B cell (primary cell): Measurements from ENCODE around the gene MGAT4C. TPM values are rescaled to one million over a fixed set of nuclear protein-coding genes. Genes with fewer than 3 reads are reported as not detected.

Source experiments
- ATAC-seq: fragments of 200-7000 bp; cut with Tn5 transposase; one replicate; pipeline ENCODE4 v1.10.0; 2021; ENCODE audit warnings: low read depth, mild to moderate bottlenecking, moderate number of reproducible peaks, moderate library complexity
- CTCF ChIA-PET: fragments of 350-600 bp; sonication (Branson Sonifier 250); formaldehyde crosslinking; loops from one replicate; lab custom pipeline; 2021; ENCODE audit warnings: antibody characterized with exemption, inconsistent platforms; lab: Charles Lee
- POLR2A ChIA-PET: fragments of 350-600 bp; sonication (Branson Sonifier 250); formaldehyde crosslinking; loops from one replicate; lab custom pipeline; 2021; ENCODE audit warnings: antibody characterized with exemption; lab: Charles Lee
- DNase-seq: peaks from one replicate; pipeline ENCODE4 v3.0.0; 2013
- H2AFZ ChIP-seq: 2 replicates; pipeline ENCODE4 v1.6.1; 2012; ENCODE audit warnings: mild to moderate bottlenecking, low read depth, low read length; ENCODE audit not compliant: insufficient read depth, poor library complexity, severe bottlenecking
- H3K27ac ChIP-seq, 2 donors: 1 replicate in 1 of 2; 2 replicates in 1 of 2; pipeline ENCODE4 v1.5.1; 2012 to 2013; ENCODE audit warnings: low read length in 2 of 2, mild to moderate bottlenecking in 2 of 2, moderate library complexity in 1 of 2
- H3K27me3 ChIP-seq, 4 experiments: fragments of 200-600 bp in 1 of 4; sonication (generic) in 1 of 4; replicated peaks in 1 of 4; 1 replicate in 2 of 4; 2 replicates in 2 of 4; pipeline versions ENCODE4 v1.6.1 to v1.7.0; 2013 to 2016; ENCODE audit warnings: low read length in 3 of 4, mild to moderate bottlenecking in 2 of 4, mixed read lengths in 1 of 4, moderate library complexity in 1 of 4; ENCODE audit not compliant: insufficient read depth in 4 of 4, control insufficient read depth in 3 of 4; ENCODE audit errors: control extremely low read depth in 1 of 4
- H3K36me3 ChIP-seq, 2 experiments: replicated peaks in 1 of 2; 1 replicate in 1 of 2; 2 replicates in 1 of 2; pipeline versions ENCODE4 v1.6.1 to v1.7.1; 2013; ENCODE audit warnings: low read length in 1 of 2; ENCODE audit not compliant: insufficient read depth in 2 of 2, control insufficient read depth in 1 of 2; ENCODE audit errors: control extremely low read depth in 1 of 2, extremely low read depth in 1 of 2
- H3K4me1 ChIP-seq, 2 donors: fragments of 200-600 bp in 1 of 2; sonication (generic) in 1 of 2; 1 replicate in 1 of 2; 2 replicates in 1 of 2; pipeline versions ENCODE4 v1.5.1 to v1.6.1; 2013 to 2017; ENCODE audit warnings: low read length in 2 of 2; ENCODE audit not compliant: control insufficient read depth in 2 of 2, insufficient read depth in 2 of 2
- H3K4me2 ChIP-seq: replicated peaks from 2 replicates; pipeline ENCODE3; 2012; ENCODE audit warnings: mild to moderate bottlenecking, low read depth, low read length; ENCODE audit not compliant: poor library complexity, severe bottlenecking
- H3K4me3 ChIP-seq, 5 experiments: fragments of 200-600 bp in 1 of 5; sonication (generic) in 1 of 5; 1 replicate in 3 of 5; 2 replicates in 2 of 5; pipeline versions ENCODE4 v1.5.1 to v1.7.0; 2011 to 2016; ENCODE audit warnings: low read length in 4 of 5, mild to moderate bottlenecking in 4 of 5, low read depth in 2 of 5, control low read depth in 1 of 5, moderate library complexity in 1 of 5; ENCODE audit not compliant: insufficient read depth in 1 of 5; ENCODE audit errors: control extremely low read depth in 1 of 5, extremely low read depth in 1 of 5
- H3K79me2 ChIP-seq: fragments of 200-600 bp; sonication (generic); one replicate; pipeline ENCODE4 v1.6.0; 2016; ENCODE audit warnings: low read length; ENCODE audit not compliant: control insufficient read depth, insufficient read depth
- H3K9ac ChIP-seq: fragments of 200-600 bp; sonication (generic); 2 replicates; pipeline ENCODE4 v1.6.1; 2017; ENCODE audit warnings: mild to moderate bottlenecking, low read length, moderate library complexity
- H3K9me3 ChIP-seq, 3 donors: one replicate each; pipeline versions ENCODE4 v1.6.1 to v1.7.1; 2013; ENCODE audit warnings: low read length in 2 of 3; ENCODE audit not compliant: control insufficient read depth in 2 of 3, insufficient read depth in 1 of 3; ENCODE audit errors: control extremely low read depth in 1 of 3
- H4K20me1 ChIP-seq: 2 replicates; pipeline ENCODE4 v1.6.0; 2012; ENCODE audit warnings: mild to moderate bottlenecking, low read length; ENCODE audit not compliant: insufficient read depth, control insufficient read depth, poor library complexity, severe bottlenecking
- H3K27ac Mint-ChIP-seq: one replicate; pipeline ENCODE4 v1.8.0; 2021; ENCODE audit warnings: mixed read lengths
- H3K27me3 Mint-ChIP-seq: one replicate; pipeline ENCODE4 v1.8.0; 2021; ENCODE audit warnings: mixed read lengths
- H3K4me1 Mint-ChIP-seq: one replicate; pipeline ENCODE4 v1.8.0; 2021; ENCODE audit warnings: mixed read lengths
- H3K4me3 Mint-ChIP-seq: one replicate; pipeline ENCODE4 v1.8.0; 2021; ENCODE audit warnings: mixed read lengths
- H3K9me3 Mint-ChIP-seq: one replicate; pipeline ENCODE4 v1.8.0; 2022; ENCODE audit warnings: mixed read lengths; ENCODE audit not compliant: insufficient read depth
- CTCF ChIP-seq: fragments of 200-600 bp; IDR thresholded peaks from one replicate; pipeline ENCODE4 v1.8.0; 2022; ENCODE audit warnings: antibody characterized with exemption, mild to moderate bottlenecking
- EZH2 ChIP-seq: IDR thresholded peaks from 2 replicates; pipeline ENCODE4 v1.6.1; 2012; ENCODE audit warnings: borderline replicate concordance, low read depth, mild to moderate bottlenecking, moderate library complexity, low read length; ENCODE audit not compliant: insufficient read depth, poor library complexity, severe bottlenecking
- WGBS: methylation state at CpG from one replicate; pipeline ENCODE4 v1.1.5; 2013; ENCODE audit warnings: missing lambda C conversion rate; ENCODE audit not compliant: insufficient coverage; 5-methylcytosine and 5-hydroxymethylcytosine counted together
- intact Hi-C: fragments of 100-400 bp; cut with micrococcal nuclease; formaldehyde crosslinking; loops from one replicate; pipeline ENCODE4 v1.10.0; 2022
- polyA plus RNA-seq: library from polyadenylated mRNA; depleted of rRNA; stranded (reverse); fragments of >200 nt; gene quantifications from 2 replicates; pipeline ENCODE4 v1.2.3, GENCODE V29; 2012
- total RNA-seq, 2 donors: library from RNA; stranded (reverse); fragments of 120-200 nt in 1 of 2; gene quantifications; 1 replicate in 1 of 2; 2 replicates in 1 of 2; pipeline versions ENCODE4 v1.2.3 to v1.2.4, GENCODE V29; 2013 to 2022

The MGAT4C gene
- total and polyA plus RNA-seq, 2 donors (not counting 1 experiment from before 2014, with no cell fraction given) = not detected

- no peaks in the 10 kb centered on the region for H4K20me1 ChIP-seq
- ATAC-seq (no peak), DNase-seq (no peak)
- intact Hi-C loops = no loop called here
- H3K4me1 ChIP-seq = no peaks in the 10 kb centered on the region
- no peak overlapping the region for H3K4me3 ChIP-seq
- no peak overlapping the region for H3K9ac ChIP-seq
- Mint-ChIP-seq H3K27ac (no peak overlapping the region), H3K4me3 (no peak overlapping the region), H3K27me3 (no peaks in the 10 kb centered on the region), H3K4me1 (no peaks in the 10 kb centered on the region), H3K9me3 (no peaks in the 10 kb centered on the region)
- no peaks in the 10 kb centered on the region for H3K79me2 ChIP-seq
- WGBS = no CpG with 5 or more reads among the region's 1 CpG
- no peak overlapping the region for H3K4me2 ChIP-seq
- H3K9me3 ChIP-seq = no peaks in the 10 kb centered on the region
- H3K27me3 ChIP-seq = no peaks in the 10 kb centered on the region
- no peak overlapping the region for H3K27ac ChIP-seq
- no peak overlapping the region for H2AFZ ChIP-seq
- ChIA-PET CTCF (no interaction called here), POLR2A (no interaction called here)
- TF ChIP-seq CTCF (no peak), EZH2 (no peak)
- H3K36me3 ChIP-seq = no peaks in the 10 kb centered on the region
Observed at GRCh38 chr12:86249276-86249675, 6.9 kb downstream of the MGAT4C start.

- Mint-ChIP-seq H3K4me3 (no peak overlapping the region), H3K27me3 (no peaks in the 10 kb centered on the region), H3K9me3 (no peaks in the 10 kb centered on the region), H3K27ac (no peak overlapping the region), H3K4me1 (no peaks in the 10 kb centered on the region)
- Histone ChIP-seq H3K27ac (no peak overlapping the region), H3K4me3 (no peak overlapping the region), H3K4me2 (no peak overlapping the region), H3K36me3 (no peaks in the 10 kb centered on the region), H2AFZ (no peak overlapping the region), H3K4me1 (no peaks in the 10 kb centered on the region), H3K27me3 (no peaks in the 10 kb centered on the region), H3K9me3 (no peaks in the 10 kb centered on the region), H4K20me1 (no peaks in the 10 kb centered on the region), H3K79me2 (no peaks in the 10 kb centered on the region), H3K9ac (no peak overlapping the region)
- DNase-seq (no peak), ATAC-seq (no peak)
- intact Hi-C loops = no loop called here
- ChIA-PET POLR2A (no interaction called here), CTCF (no interaction called here)
- TF ChIP-seq CTCF (no peak), EZH2 (no peak)
Observed at GRCh38 chr12:86247871-86248270, 8.3 kb downstream of the MGAT4C start.
